B cell (primary cell): ENCODE results near the gene TUBGCP2. TPM values are rescaled to one million over a fixed set of nuclear protein-coding genes. Genes with fewer than 3 reads are reported as not detected.

ENCODE experiments used
- ATAC-seq: fragments of 200-7000 bp; cut with Tn5 transposase; one replicate; pipeline ENCODE4 v1.10.0; 2021; ENCODE audit warnings: low read depth, mild to moderate bottlenecking, moderate number of reproducible peaks, moderate library complexity
- CTCF ChIA-PET: fragments of 350-600 bp; sonication (Branson Sonifier 250); formaldehyde crosslinking; loops from one replicate; lab custom pipeline; 2021; ENCODE audit warnings: antibody characterized with exemption, inconsistent platforms; lab: Charles Lee
- POLR2A ChIA-PET: fragments of 350-600 bp; sonication (Branson Sonifier 250); formaldehyde crosslinking; loops from one replicate; lab custom pipeline; 2021; ENCODE audit warnings: antibody characterized with exemption; lab: Charles Lee
- DNase-seq: peaks from one replicate; pipeline ENCODE4 v3.0.0; 2013
- H2AFZ ChIP-seq: 2 replicates; pipeline ENCODE4 v1.6.1; 2012; ENCODE audit warnings: mild to moderate bottlenecking, low read depth, low read length; ENCODE audit not compliant: insufficient read depth, poor library complexity, severe bottlenecking
- H3K27ac ChIP-seq, 2 donors: 1 replicate in 1 of 2; 2 replicates in 1 of 2; pipeline ENCODE4 v1.5.1; 2012 to 2013; ENCODE audit warnings: low read length in 2 of 2, mild to moderate bottlenecking in 2 of 2, moderate library complexity in 1 of 2
- H3K27me3 ChIP-seq, 4 experiments: fragments of 200-600 bp in 1 of 4; sonication (generic) in 1 of 4; replicated peaks in 1 of 4; 1 replicate in 2 of 4; 2 replicates in 2 of 4; pipeline versions ENCODE4 v1.6.1 to v1.7.0; 2013 to 2016; ENCODE audit warnings: low read length in 3 of 4, mild to moderate bottlenecking in 2 of 4, mixed read lengths in 1 of 4, moderate library complexity in 1 of 4; ENCODE audit not compliant: insufficient read depth in 4 of 4, control insufficient read depth in 3 of 4; ENCODE audit errors: control extremely low read depth in 1 of 4
- H3K36me3 ChIP-seq, 2 experiments: replicated peaks in 1 of 2; 1 replicate in 1 of 2; 2 replicates in 1 of 2; pipeline versions ENCODE4 v1.6.1 to v1.7.1; 2013; ENCODE audit warnings: low read length in 1 of 2; ENCODE audit not compliant: insufficient read depth in 2 of 2, control insufficient read depth in 1 of 2; ENCODE audit errors: control extremely low read depth in 1 of 2, extremely low read depth in 1 of 2
- H3K4me1 ChIP-seq, 2 donors: fragments of 200-600 bp in 1 of 2; sonication (generic) in 1 of 2; 1 replicate in 1 of 2; 2 replicates in 1 of 2; pipeline versions ENCODE4 v1.5.1 to v1.6.1; 2013 to 2017; ENCODE audit warnings: low read length in 2 of 2; ENCODE audit not compliant: control insufficient read depth in 2 of 2, insufficient read depth in 2 of 2
- H3K4me2 ChIP-seq: replicated peaks from 2 replicates; pipeline ENCODE3; 2012; ENCODE audit warnings: mild to moderate bottlenecking, low read depth, low read length; ENCODE audit not compliant: poor library complexity, severe bottlenecking
- H3K4me3 ChIP-seq, 5 experiments: fragments of 200-600 bp in 1 of 5; sonication (generic) in 1 of 5; 1 replicate in 3 of 5; 2 replicates in 2 of 5; pipeline versions ENCODE4 v1.5.1 to v1.7.0; 2011 to 2016; ENCODE audit warnings: low read length in 4 of 5, mild to moderate bottlenecking in 4 of 5, low read depth in 2 of 5, control low read depth in 1 of 5, moderate library complexity in 1 of 5; ENCODE audit not compliant: insufficient read depth in 1 of 5; ENCODE audit errors: control extremely low read depth in 1 of 5, extremely low read depth in 1 of 5
- H3K79me2 ChIP-seq: fragments of 200-600 bp; sonication (generic); one replicate; pipeline ENCODE4 v1.6.0; 2016; ENCODE audit warnings: low read length; ENCODE audit not compliant: control insufficient read depth, insufficient read depth
- H3K9ac ChIP-seq: fragments of 200-600 bp; sonication (generic); 2 replicates; pipeline ENCODE4 v1.6.1; 2017; ENCODE audit warnings: mild to moderate bottlenecking, low read length, moderate library complexity
- H3K9me3 ChIP-seq, 3 donors: one replicate each; pipeline versions ENCODE4 v1.6.1 to v1.7.1; 2013; ENCODE audit warnings: low read length in 2 of 3; ENCODE audit not compliant: control insufficient read depth in 2 of 3, insufficient read depth in 1 of 3; ENCODE audit errors: control extremely low read depth in 1 of 3
- H4K20me1 ChIP-seq: 2 replicates; pipeline ENCODE4 v1.6.0; 2012; ENCODE audit warnings: mild to moderate bottlenecking, low read length; ENCODE audit not compliant: insufficient read depth, control insufficient read depth, poor library complexity, severe bottlenecking
- H3K27ac Mint-ChIP-seq: one replicate; pipeline ENCODE4 v1.8.0; 2021; ENCODE audit warnings: mixed read lengths
- H3K27me3 Mint-ChIP-seq: one replicate; pipeline ENCODE4 v1.8.0; 2021; ENCODE audit warnings: mixed read lengths
- H3K4me1 Mint-ChIP-seq: one replicate; pipeline ENCODE4 v1.8.0; 2021; ENCODE audit warnings: mixed read lengths
- H3K4me3 Mint-ChIP-seq: one replicate; pipeline ENCODE4 v1.8.0; 2021; ENCODE audit warnings: mixed read lengths
- H3K9me3 Mint-ChIP-seq: one replicate; pipeline ENCODE4 v1.8.0; 2022; ENCODE audit warnings: mixed read lengths; ENCODE audit not compliant: insufficient read depth
- CTCF ChIP-seq: fragments of 200-600 bp; IDR thresholded peaks from one replicate; pipeline ENCODE4 v1.8.0; 2022; ENCODE audit warnings: antibody characterized with exemption, mild to moderate bottlenecking
- EZH2 ChIP-seq: IDR thresholded peaks from 2 replicates; pipeline ENCODE4 v1.6.1; 2012; ENCODE audit warnings: borderline replicate concordance, low read depth, mild to moderate bottlenecking, moderate library complexity, low read length; ENCODE audit not compliant: insufficient read depth, poor library complexity, severe bottlenecking
- WGBS: methylation state at CpG from one replicate; pipeline ENCODE4 v1.1.5; 2013; ENCODE audit warnings: missing lambda C conversion rate; ENCODE audit not compliant: insufficient coverage; 5-methylcytosine and 5-hydroxymethylcytosine counted together
- intact Hi-C: fragments of 100-400 bp; cut with micrococcal nuclease; formaldehyde crosslinking; loops from one replicate; pipeline ENCODE4 v1.10.0; 2022
- polyA plus RNA-seq: library from polyadenylated mRNA; depleted of rRNA; stranded (reverse); fragments of >200 nt; gene quantifications from 2 replicates; pipeline ENCODE4 v1.2.3, GENCODE V29; 2012
- total RNA-seq, 2 donors: library from RNA; stranded (reverse); fragments of 120-200 nt in 1 of 2; gene quantifications; 1 replicate in 1 of 2; 2 replicates in 1 of 2; pipeline versions ENCODE4 v1.2.3 to v1.2.4, GENCODE V29; 2013 to 2022

The TUBGCP2 gene
- total and polyA plus RNA-seq, 2 donors (not counting 1 experiment from before 2014, with no cell fraction given) = 50.3 to 90.3 TPM

GRCh38 chr10:133316266-133316665, 7.6 kb upstream of the TUBGCP2 start:
- peaks cover 16% of the 10 kb centered on the region for H3K27me3 Mint-ChIP-seq
- Histone ChIP-seq H3K27ac (no peak overlapping the region), H3K36me3 (peaks cover 0 to 14% of the 10 kb centered on the region in 2 experiments), H3K9ac (no peak overlapping the region), H3K9me3 (peaks cover 0 to 17% (median 0%) of the 10 kb centered on the region in 3 donors), H3K4me1 (peaks cover 9 to 15% of the 10 kb centered on the region in 2 donors), H4K20me1 (no peaks in the 10 kb centered on the region), H3K79me2 (no peaks in the 10 kb centered on the region), H2AFZ (no peak overlapping the region), H3K4me3 (no peak overlapping the region), H3K27me3 (peaks cover 0 to 14% (median 5%) of the 10 kb centered on the region in 4 experiments), H3K4me2 (no peak overlapping the region)
- no peak for ATAC-seq
- H3K27ac Mint-ChIP-seq = no peak overlapping the region
- intact Hi-C loops = no loop called here
- WGBS = 72% methylated on average over 3 of the region's 9 CpGs
- TF ChIP-seq CTCF = no peak
- no peak for TF ChIP-seq EZH2
- peaks cover 5% of the 10 kb centered on the region for H3K9me3 Mint-ChIP-seq
- no peak overlapping the region for H3K4me3 Mint-ChIP-seq
- ChIA-PET CTCF (interaction anchor here (0.8 to 4.2 kb wide), 6 partner anchors 8 to 181 kb away, joined by 3 to 21 read pairs (median 8); no protein-coding TSS in a partner anchor), POLR2A (interaction anchor here (0.6 kb wide), 1 partner anchor 10 kb away, joined by 3 read pairs; no protein-coding TSS in a partner anchor)
- DNase-seq = no peak
- peaks cover 18% of the 10 kb centered on the region for H3K4me1 Mint-ChIP-seq

- ChIA-PET CTCF (interaction anchor here (0.8 to 4.2 kb wide), 6 partner anchors 8 to 182 kb away, joined by 3 to 21 read pairs (median 8); no protein-coding TSS in a partner anchor), POLR2A (interaction anchor here (0.6 kb wide), 1 partner anchor 11 kb away, joined by 3 read pairs; no protein-coding TSS in a partner anchor)
- Histone ChIP-seq H3K4me2 (no peak overlapping the region), H3K27ac (no peak overlapping the region), H3K4me1 (peaks cover 9 to 15% of the 10 kb centered on the region in 2 donors), H3K79me2 (no peaks in the 10 kb centered on the region), H3K4me3 (no peak overlapping the region), H3K9ac (no peak overlapping the region), H3K36me3 (peaks cover 0 to 17% of the 10 kb centered on the region in 2 experiments), H3K9me3 (peaks cover 0 to 14% (median 0%) of the 10 kb centered on the region in 3 donors), H2AFZ (no peak overlapping the region), H3K27me3 (peaks cover 0 to 14% (median 5%) of the 10 kb centered on the region in 4 experiments), H4K20me1 (no peaks in the 10 kb centered on the region)
- Mint-ChIP-seq H3K4me1 (peaks cover 18% of the 10 kb centered on the region), H3K27ac (no peak overlapping the region), H3K9me3 (peaks cover 5% of the 10 kb centered on the region), H3K4me3 (no peak overlapping the region), H3K27me3 (peaks cover 16% of the 10 kb centered on the region)
- DNase-seq = no peak
- no peak for ATAC-seq
- TF ChIP-seq CTCF = no peak
- WGBS = 81% methylated on average over 5 of the region's 5 CpGs
- intact Hi-C loops = no loop called here
Measured at GRCh38 chr10:133315847-133316246, 7.2 kb upstream of the TUBGCP2 start.
